GM12878 (cell line): ENCODE data around the gene ANKRD13D. TPM values are rescaled to one million over a fixed set of nuclear protein-coding genes. Genes with fewer than 3 reads are reported as not detected.

ENCODE experiments used
- ATAC-seq: fragments of 200-7000 bp; cut with Tn5 transposase; 3 replicates; pipeline ENCODE4 v1.9.1; 2020; ENCODE audit warnings: mild to moderate bottlenecking, moderate library complexity
- BruUV-seq: library from RNA; stranded (reverse); fragments of 400-500 nt; replicated peaks from 2 replicates; lab custom pipeline; 2021; lab: Mats Ljungman, UMichigan
- CTCF ChIA-PET: fragments of 300-600 bp; sonication (Branson Sonifier 250); formaldehyde crosslinking; extraction: SDS; loops from one replicate; lab custom pipeline; 2021; ENCODE audit warnings: inconsistent platforms; lab: Yijun Ruan, JAX
- POLR2A ChIA-PET: fragments of 350-600 bp; formaldehyde crosslinking; extraction: SDS; loops from one replicate; lab custom pipeline; 2021; ENCODE audit warnings: inconsistent platforms; lab: Charles Lee
- RAD21 ChIA-PET: fragments of 300-600 bp; sonication (Branson Sonifier 250); formaldehyde crosslinking; loops from one replicate; lab custom pipeline; 2023; ENCODE audit warnings: antibody characterized with exemption; ENCODE audit not compliant: unreplicated experiment; lab: Charles Lee
- SMC1A ChIA-PET: fragments of 300-600 bp; sonication (Branson Sonifier 250); formaldehyde crosslinking; loops from one replicate; lab custom pipeline; 2023; ENCODE audit not compliant: unreplicated experiment, uncharacterized antibody; lab: Charles Lee
- DNase-seq: peaks from one replicate; pipeline ENCODE4 v3.0.0-alpha.2; 2011; ENCODE audit warnings: low read depth, low spot score
- FAIRE-seq: peaks from 3 replicates; lab custom pipeline; 2011; peaks lifted over from hg19 to GRCh38; lab: Jason Lieb, UNC
- H2AFZ ChIP-seq: 2 replicates; pipeline ENCODE4 v1.6.0; 2011; ENCODE audit warnings: low read depth, low read length, control low read depth; ENCODE audit not compliant: control insufficient read depth
- H3K27ac ChIP-seq: 2 replicates; pipeline ENCODE4 v1.5.1; 2011; ENCODE audit warnings: control low read depth; ENCODE audit not compliant: control insufficient read depth, insufficient read depth
- H3K27me3 ChIP-seq, 2 experiments: replicated peaks in 1 of 2; 2 replicates each; pipeline versions ENCODE4 v1.6.0 to v1.6.1; 2011; ENCODE audit warnings: low read length in 1 of 2; ENCODE audit not compliant: control insufficient read depth in 2 of 2, insufficient read depth in 2 of 2
- H3K36me3 ChIP-seq, 2 experiments: 2 replicates each; pipeline ENCODE4 v1.5.1; 2011; ENCODE audit warnings: low read length in 1 of 2; ENCODE audit not compliant: control insufficient read depth in 2 of 2, insufficient read depth in 2 of 2
- H3K4me1 ChIP-seq: 2 replicates; pipeline ENCODE4 v1.6.1; 2011; ENCODE audit warnings: mild to moderate bottlenecking, low read length, moderate library complexity, mixed read lengths; ENCODE audit not compliant: control insufficient read depth, insufficient read depth
- H3K4me2 ChIP-seq: 2 replicates; pipeline ENCODE4 v1.6.0; 2011; ENCODE audit warnings: control low read depth; ENCODE audit not compliant: control insufficient read depth, insufficient read depth
- H3K4me3 ChIP-seq: fragments of 200-600 bp; sonication (generic); 2 replicates; pipeline ENCODE4 v1.5.1; 2016
- H3K79me2 ChIP-seq: 2 replicates; pipeline ENCODE4 v1.6.0; 2011; ENCODE audit warnings: low read length; ENCODE audit not compliant: control insufficient read depth, insufficient read depth
- H3K9ac ChIP-seq: 2 replicates; pipeline ENCODE4 v1.8.0; 2011; ENCODE audit warnings: low read length, control low read depth, mixed read lengths; ENCODE audit not compliant: control insufficient read depth, insufficient read depth
- H3K9me3 ChIP-seq: replicated peaks from 3 replicates; pipeline ENCODE4 v1.5.1; 2011; ENCODE audit warnings: mild to moderate bottlenecking, low read length; ENCODE audit not compliant: control insufficient read depth, insufficient read depth
- H4K20me1 ChIP-seq: 2 replicates; pipeline ENCODE4 v1.6.0; 2011; ENCODE audit not compliant: control insufficient read depth, insufficient read depth
- ESRRA ChIP-seq: IDR thresholded peaks from 2 replicates; pipeline ENCODE4 v1.6.1; 2012; ENCODE audit warnings: mild to moderate bottlenecking, low read length, improper control_type of control experiment
- PML ChIP-seq: IDR thresholded peaks from 2 replicates; pipeline ENCODE4 v1.6.1; 2012; ENCODE audit warnings: low read length, inconsistent platforms
- POLR2AphosphoS5 ChIP-seq: IDR thresholded peaks from 2 replicates; pipeline ENCODE4 v1.6.1; 2011; ENCODE audit warnings: mild to moderate bottlenecking, low read length, inconsistent platforms
- SIN3A ChIP-seq: IDR thresholded peaks from 2 replicates; pipeline ENCODE4 v1.6.1; 2012; ENCODE audit warnings: low read depth, low read length, improper control_type of control experiment
- ZSCAN29 ChIP-seq: fragments of 450-650 bp; IDR thresholded peaks from 2 replicates; pipeline ENCODE4 v1.6.1; 2017; ENCODE audit warnings: mild to moderate bottlenecking, moderate library complexity
- WGBS: methylation state at CpG from one replicate; pipeline ENCODE4 v1.1.6; 2016; ENCODE audit warnings: low lambda C conversion rate; ENCODE audit not compliant: insufficient replicate concordance, insufficient coverage; ENCODE audit errors: missing lambda C conversion rate; 5-methylcytosine and 5-hydroxymethylcytosine counted together
- in situ Hi-C: fragments of 300-500 bp; cut with MboI; formaldehyde crosslinking; loops from 9 replicates; pipeline ENCODE4 v1.14.3; 2018; ENCODE audit warnings: mixed read lengths
- intact Hi-C: fragments of 100-400 bp; cut with micrococcal nuclease; formaldehyde crosslinking; loops from one replicate; pipeline ENCODE4 v1.14.2; 2022; ENCODE audit not compliant: unreplicated experiment
- polyA plus RNA-seq, 11 experiments: library from polyadenylated mRNA; depleted of rRNA in 4 of 11; unstranded in 6 of 11; stranded (reverse) in 5 of 11; fragments of >200 nt; fragmentation: Nextera tagmentation in 4 of 11; fragmentation: Illumina TruSeq in 1 of 11; extraction: Ambion mirVana in 4 of 11; extraction: Trizol in 1 of 11; gene quantifications; 1 replicate in 1 of 11; 2 replicates in 10 of 11; pipeline versions ENCODE4 v1.2.1 to v1.2.3, GENCODE V29; 2011 to 2016; ENCODE audit warnings: inconsistent platforms in 2 of 11, missing spikeins in 2 of 11, low read depth in 1 of 11
- total RNA-seq, 4 experiments: library from RNA; depleted of rRNA in 3 of 4; stranded (reverse); fragments of >200 nt in 3 of 4; fragmentation: Illumina TruSeq in 1 of 4; extraction: Trizol in 1 of 4; gene quantifications; 2 replicates each; pipeline versions ENCODE4 v1.2.1 to v1.2.3, GENCODE V29; 2013 to 2021
- TF ChIP-seq, protein P1 (sequence below): fragments of 450-650 bp; IDR thresholded peaks from 2 replicates; pipeline ENCODE4 v1.6.1; 2017; ENCODE audit warnings: borderline replicate concordance
- TF ChIP-seq, protein P2 (sequence below): fragments of 150-350 bp; IDR thresholded peaks from 2 replicates; pipeline ENCODE4 v1.6.1; 2014; ENCODE audit warnings: mild to moderate bottlenecking, low read depth, low read length

The ANKRD13D gene
- total and polyA plus RNA-seq, 10 of the 15 experiments (the other 5 are each of a cell fraction or from before 2014, with no cell fraction given), result 2.0 to 56.2 (median 21.4) TPM

DNA sequence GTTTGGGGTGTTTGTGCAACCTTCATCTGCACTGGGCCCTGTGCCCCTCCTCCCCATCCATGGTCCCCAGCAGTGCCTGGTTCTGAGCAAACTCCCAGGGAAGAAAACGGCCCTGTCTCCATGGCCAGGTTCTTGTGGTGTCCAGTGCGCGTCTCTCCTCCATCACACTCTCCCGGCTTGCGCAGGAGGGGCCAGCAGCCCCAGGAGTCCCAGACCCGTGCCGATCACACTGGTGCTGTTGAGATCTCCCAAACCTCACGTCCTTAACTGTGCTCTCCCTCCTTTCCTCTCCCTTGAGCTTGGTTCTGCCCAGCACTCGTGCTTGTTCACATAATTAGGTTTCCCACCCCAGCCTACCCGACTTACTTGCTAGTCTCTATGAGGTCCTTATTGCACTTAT is 33.8 kb upstream of the ANKRD13D start:
- WGBS, result over 99% methylated on average over 10 of the region's 10 CpGs
- H3K9me3 ChIP-seq, result no peaks in the 10 kb centered on the region
- H3K9ac ChIP-seq, result no peak overlapping the region
- CTCF ChIA-PET, result interaction anchor here (0.8 kb wide), 1 partner anchor 9 kb away, joined by 3 read pairs; no protein-coding TSS in a partner anchor
- no peak overlapping the region for H3K4me3 ChIP-seq
- ATAC-seq, result no peak
- RAD21 ChIA-PET, result no interaction called here
- H3K36me3 ChIP-seq, result peaks cover 46 to 52% of the 10 kb centered on the region in 2 experiments
- no peak for DNase-seq
- TF ChIP-seq, protein P1, sequence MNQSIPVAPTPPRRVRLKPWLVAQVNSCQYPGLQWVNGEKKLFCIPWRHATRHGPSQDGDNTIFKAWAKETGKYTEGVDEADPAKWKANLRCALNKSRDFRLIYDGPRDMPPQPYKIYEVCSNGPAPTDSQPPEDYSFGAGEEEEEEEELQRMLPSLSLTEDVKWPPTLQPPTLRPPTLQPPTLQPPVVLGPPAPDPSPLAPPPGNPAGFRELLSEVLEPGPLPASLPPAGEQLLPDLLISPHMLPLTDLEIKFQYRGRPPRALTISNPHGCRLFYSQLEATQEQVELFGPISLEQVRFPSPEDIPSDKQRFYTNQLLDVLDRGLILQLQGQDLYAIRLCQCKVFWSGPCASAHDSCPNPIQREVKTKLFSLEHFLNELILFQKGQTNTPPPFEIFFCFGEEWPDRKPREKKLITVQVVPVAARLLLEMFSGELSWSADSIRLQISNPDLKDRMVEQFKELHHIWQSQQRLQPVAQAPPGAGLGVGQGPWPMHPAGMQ, result no peak
- TF ChIP-seq ESRRA (no peak), POLR2AphosphoS5 (0 out of 2 replicates have a peak, but pooled peaks have one; percentile 11)
- no peak overlapping the region for H3K4me2 ChIP-seq
- no peak overlapping the region for H2AFZ ChIP-seq
- H3K27me3 ChIP-seq, result no peaks in the 10 kb centered on the region
- POLR2A ChIA-PET, result no interaction called here
- H4K20me1 ChIP-seq, result peaks cover 5% of the 10 kb centered on the region; the same call in 1 of the 2 replicates
- in situ Hi-C loops (no loop called here), intact Hi-C loops (no loop called here)
- H3K4me1 ChIP-seq, result no peaks in the 10 kb centered on the region
- no peaks in the 10 kb centered on the region for H3K79me2 ChIP-seq
- SMC1A ChIA-PET, result interaction anchor here (0.6 kb wide), 1 partner anchor 147 kb away, joined by 4 read pairs; no protein-coding TSS in a partner anchor
- no peak for FAIRE-seq
- no peak overlapping the region for H3K27ac ChIP-seq
- no TSS peak for BruUV-seq

- H3K4me2 ChIP-seq, result no peak overlapping the region
- no peak for TF ChIP-seq SIN3A
- TF ChIP-seq, protein P2, sequence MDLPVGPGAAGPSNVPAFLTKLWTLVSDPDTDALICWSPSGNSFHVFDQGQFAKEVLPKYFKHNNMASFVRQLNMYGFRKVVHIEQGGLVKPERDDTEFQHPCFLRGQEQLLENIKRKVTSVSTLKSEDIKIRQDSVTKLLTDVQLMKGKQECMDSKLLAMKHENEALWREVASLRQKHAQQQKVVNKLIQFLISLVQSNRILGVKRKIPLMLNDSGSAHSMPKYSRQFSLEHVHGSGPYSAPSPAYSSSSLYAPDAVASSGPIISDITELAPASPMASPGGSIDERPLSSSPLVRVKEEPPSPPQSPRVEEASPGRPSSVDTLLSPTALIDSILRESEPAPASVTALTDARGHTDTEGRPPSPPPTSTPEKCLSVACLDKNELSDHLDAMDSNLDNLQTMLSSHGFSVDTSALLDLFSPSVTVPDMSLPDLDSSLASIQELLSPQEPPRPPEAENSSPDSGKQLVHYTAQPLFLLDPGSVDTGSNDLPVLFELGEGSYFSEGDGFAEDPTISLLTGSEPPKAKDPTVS, result no peak
- TF ChIP-seq ZSCAN29, result no peak
- 0 out of 2 replicates have a peak, but pooled peaks have one; percentile 5 for TF ChIP-seq PML
- TF ChIP-seq, all 136 proteins: peak for 1
- in situ Hi-C loops (no loop called here), intact Hi-C loops (no loop called here)
- H3K36me3 ChIP-seq, result peaks cover 40 to 48% of the 10 kb centered on the region in 2 experiments
- no TSS peak for BruUV-seq
- peaks cover 5% of the 10 kb centered on the region; the same call in 1 of the 2 replicates for H4K20me1 ChIP-seq
- CTCF ChIA-PET, result no interaction called here
- H3K4me3 ChIP-seq, result no peak overlapping the region
- H3K4me1 ChIP-seq, result no peaks in the 10 kb centered on the region
- ATAC-seq, result no peak
- 93% methylated on average over 6 of the region's 8 CpGs for WGBS
- H2AFZ ChIP-seq, result no peak overlapping the region
- H3K9me3 ChIP-seq, result no peaks in the 10 kb centered on the region
- no peaks in the 10 kb centered on the region for H3K79me2 ChIP-seq
- H3K27ac ChIP-seq, result no peak overlapping the region
- no peak overlapping the region for H3K9ac ChIP-seq
- SMC1A ChIA-PET, result interaction anchor here (0.6 kb wide), 1 partner anchor 146 kb away, joined by 4 read pairs; no protein-coding TSS in a partner anchor
- no peak for DNase-seq
- POLR2A ChIA-PET, result no interaction called here
- H3K27me3 ChIP-seq, result no peaks in the 10 kb centered on the region
- RAD21 ChIA-PET, result no interaction called here
- FAIRE-seq, result no peak
Measured at GRCh38 chr11:67255864-67256263, 33.2 kb upstream of the ANKRD13D start.
